Activated CD8-positive, alpha-beta T cell treated with anti-CD3 and anti-CD28 coated beads, Interleukin-2, amount 10 ng/mL, durations not matched to agents 7 days and 5 days (primary cell): ENCODE data around the gene VWA7. TPM values are rescaled to one million over a fixed set of nuclear protein-coding genes. Genes with fewer than 3 reads are reported as not detected.
A peak's percentile ranks its signal among the peaks of the same experiment; 100 is the strongest.

Source experiments
- ATAC-seq: fragments of 150-1000 bp; cut with Tn5 transposase; one replicate; pipeline ENCODE4 v1.10.0; 2021; ENCODE audit warnings: moderate library complexity
- CTCF ChIA-PET: fragments of 350-600 bp; sonication (Branson Sonifier 250); formaldehyde crosslinking; loops from one replicate; lab custom pipeline; 2021; ENCODE audit warnings: antibody characterized with exemption; lab: Charles Lee
- POLR2A ChIA-PET: fragments of 350-600 bp; sonication (Branson Sonifier 250); formaldehyde crosslinking; loops from one replicate; lab custom pipeline; 2021; ENCODE audit warnings: antibody characterized with exemption; lab: Charles Lee
- DNase-seq: peaks from one replicate; pipeline ENCODE4 v3.0.0-alpha.2; 2020
- H3K27ac Mint-ChIP-seq: one replicate; pipeline ENCODE4 v1.8.0; 2021; ENCODE audit warnings: mild to moderate bottlenecking, mixed read lengths
- H3K27me3 Mint-ChIP-seq: one replicate; pipeline ENCODE4 v1.8.0; 2021; ENCODE audit warnings: low read depth, mixed read lengths
- H3K36me3 Mint-ChIP-seq: one replicate; pipeline ENCODE4 v1.8.0; 2021; ENCODE audit warnings: low read depth, mixed read lengths
- H3K4me1 Mint-ChIP-seq: one replicate; pipeline ENCODE4 v1.8.0; 2021; ENCODE audit warnings: low read depth, mixed read lengths
- H3K4me3 Mint-ChIP-seq: one replicate; pipeline ENCODE4 v1.8.0; 2021; ENCODE audit warnings: mild to moderate bottlenecking, mixed read lengths
- H3K9me3 Mint-ChIP-seq: one replicate; pipeline ENCODE4 v1.8.0; 2022; ENCODE audit warnings: mixed read lengths; ENCODE audit not compliant: insufficient read depth
- total RNA-seq, 2 experiments: library from RNA; stranded (reverse); gene quantifications; one replicate each; pipeline ENCODE4 v1.2.3, GENCODE V29; 2021

The VWA7 gene
- total RNA-seq, 2 experiments from 2014 or later = 6.4 to 6.6 TPM

- ChIA-PET POLR2A (no interaction called here), CTCF (interaction anchor here (8.3 kb wide), 1 partner anchor 27 kb away, joined by 118 read pairs; the partner anchor contains the start of genes CLIC1 and MSH5)
- DNase-seq (no peak), ATAC-seq (no peak)
- Mint-ChIP-seq H3K36me3 (peaks cover 35% of the 10 kb centered on the region), H3K4me1 (peaks cover 36% of the 10 kb centered on the region), H3K27ac (no peak overlapping the region), H3K4me3 (no peak overlapping the region), H3K27me3 (no peaks in the 10 kb centered on the region), H3K9me3 (no peaks in the 10 kb centered on the region)
These were observed 11.6 kb downstream of the VWA7 start for GRCh38 chr6:31765559-31765909.

DNA sequence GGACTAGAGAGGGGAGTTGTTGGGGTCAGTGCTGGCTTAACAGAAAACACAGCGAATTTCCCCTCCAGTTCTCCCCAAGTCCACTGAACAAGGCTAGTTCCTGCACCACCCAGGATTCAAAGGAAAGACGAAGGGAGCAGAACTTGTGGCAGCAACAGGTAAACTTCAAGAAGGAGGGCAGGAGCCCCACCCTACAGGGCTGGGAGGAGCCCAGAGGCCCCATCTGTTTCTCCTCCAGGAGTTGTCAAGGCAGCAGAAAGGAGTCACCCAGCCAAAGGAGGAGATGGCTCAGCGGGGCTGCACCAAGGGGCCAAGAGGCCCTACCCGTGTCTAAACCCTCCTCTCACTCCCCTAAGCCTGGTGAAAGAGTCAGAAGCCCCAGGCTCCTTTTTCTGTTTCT lies 12.9 kb downstream of the VWA7 start:
- Mint-ChIP-seq H3K4me1 (peaks cover 26% of the 10 kb centered on the region), H3K9me3 (no peaks in the 10 kb centered on the region), H3K27ac (no peak overlapping the region), H3K27me3 (no peaks in the 10 kb centered on the region), H3K36me3 (peaks cover 40% of the 10 kb centered on the region), H3K4me3 (no peak overlapping the region)
- ChIA-PET CTCF (no interaction called here), POLR2A (interaction anchor here (0.6 to 1.2 kb wide), 2 partner anchors 9 to 80 kb away, joined by 3 to 4 read pairs; no protein-coding TSS in a partner anchor)
- DNase-seq (no peak), ATAC-seq (no peak)

- CTCF ChIA-PET = no interaction called here
- peak overlapping the region; percentile 61 for H3K27ac Mint-ChIP-seq
- peaks cover 20% of the 10 kb centered on the region for H3K4me1 Mint-ChIP-seq
- POLR2A ChIA-PET = no interaction called here
- no peaks in the 10 kb centered on the region for H3K9me3 Mint-ChIP-seq
- H3K27me3 Mint-ChIP-seq = no peaks in the 10 kb centered on the region
- DNase-seq (no peak), ATAC-seq (no peak)
- peaks cover 43% of the 10 kb centered on the region for H3K36me3 Mint-ChIP-seq
- H3K4me3 Mint-ChIP-seq = no peak overlapping the region
These were observed 13.5 kb downstream of the VWA7 start for GRCh38 chr6:31763619-31763940.

GRCh38 chr6:31762878-31763618 lies 14.1 kb downstream of the VWA7 start:
- DNase-seq (no peak), ATAC-seq (peak; percentile 44)
- H3K36me3 Mint-ChIP-seq = peaks cover 47% of the 10 kb centered on the region
- H3K27me3 Mint-ChIP-seq = no peaks in the 10 kb centered on the region
- H3K9me3 Mint-ChIP-seq = no peaks in the 10 kb centered on the region
- H3K4me1 Mint-ChIP-seq = peaks cover 15% of the 10 kb centered on the region
- ChIA-PET POLR2A (no interaction called here), CTCF (no interaction called here)
- H3K4me3 Mint-ChIP-seq = no peak overlapping the region
- peak overlapping the region; percentile 61 for H3K27ac Mint-ChIP-seq

- Mint-ChIP-seq H3K27ac (peak within 1 kb of the TSS; percentile 61), H3K36me3 (peaks cover 47% of the 10 kb centered on the region), H3K4me3 (no peak within 1 kb of the TSS), H3K9me3 (no peaks in the 10 kb centered on the region), H3K4me1 (peaks cover 12% of the 10 kb centered on the region), H3K27me3 (no peaks in the 10 kb centered on the region)
- ATAC-seq (no peak), DNase-seq (no peak)
- CTCF ChIA-PET = no interaction called here
- POLR2A ChIA-PET = no interaction called here
These were observed 14.8 kb downstream of the VWA7 start, which contains the start of gene SAPCD1 for GRCh38 chr6:31762356-31762755. TSS of gene SAPCD1 (plus strand) at chr6:31762656. CDS start at chr6:31763055, 399 bp downstream.

DNA sequence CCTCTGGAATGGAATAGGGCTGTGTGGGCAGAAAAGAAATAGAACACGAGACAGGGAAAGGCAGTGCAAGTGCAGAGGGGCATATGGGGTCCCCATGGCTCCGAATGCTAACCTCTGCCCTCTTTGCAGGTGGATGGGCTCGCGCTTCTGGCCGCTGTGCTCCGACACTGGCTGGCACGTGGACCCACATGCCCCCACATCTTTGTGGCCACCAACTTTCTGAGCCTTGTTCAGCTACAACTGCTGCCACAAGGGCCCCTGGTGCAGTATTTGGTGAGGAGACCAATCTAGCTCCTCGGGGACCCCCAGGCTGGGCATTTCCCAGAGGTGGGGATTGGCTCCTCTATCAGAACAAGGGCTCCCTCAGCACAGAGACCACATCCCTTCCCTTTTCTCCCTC lies 15.8 kb downstream of the VWA7 start:
- Mint-ChIP-seq H3K36me3 (peaks cover 47% of the 10 kb centered on the region), H3K4me3 (no peak overlapping the region), H3K27ac (no peak overlapping the region), H3K27me3 (no peaks in the 10 kb centered on the region), H3K4me1 (peaks cover 12% of the 10 kb centered on the region), H3K9me3 (no peaks in the 10 kb centered on the region)
- ATAC-seq (no peak), DNase-seq (no peak)
- POLR2A ChIA-PET = interaction anchor here (0.5 kb wide), 1 partner anchor 22 kb away, joined by 4 read pairs; no protein-coding TSS in a partner anchor
- CTCF ChIA-PET = interaction anchor here (1.4 to 4.6 kb wide), 2 partner anchors 8 to 69 kb away, joined by 4 to 25 read pairs; no protein-coding TSS in a partner anchor

DNA sequence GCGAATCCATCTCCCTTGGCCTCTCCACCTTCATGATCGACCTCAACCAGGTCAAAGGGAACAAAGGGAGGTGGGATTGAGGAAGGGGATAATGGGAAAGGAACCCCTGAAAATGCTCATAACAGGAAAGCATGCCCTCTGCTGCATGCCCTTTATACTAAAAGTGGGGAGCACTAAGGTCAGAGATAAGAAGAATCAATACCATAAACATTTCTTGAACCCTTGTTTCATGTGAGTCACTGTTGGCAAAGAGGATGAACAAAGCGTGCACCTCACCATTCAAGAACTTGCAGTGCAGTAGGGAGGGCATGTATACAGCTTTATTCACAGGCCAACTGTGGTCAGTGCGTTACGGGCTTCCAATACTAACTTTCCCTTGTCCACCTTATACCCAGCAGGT lies 16.3 kb downstream of the VWA7 start:
- Mint-ChIP-seq H3K4me1 (peaks cover 12% of the 10 kb centered on the region), H3K36me3 (peaks cover 47% of the 10 kb centered on the region), H3K4me3 (no peak overlapping the region), H3K27ac (peak overlapping the region; percentile 44), H3K27me3 (no peaks in the 10 kb centered on the region), H3K9me3 (no peaks in the 10 kb centered on the region)
- ATAC-seq (no peak), DNase-seq (no peak)
- ChIA-PET POLR2A (interaction anchor here (0.5 kb wide), 1 partner anchor 22 kb away, joined by 4 read pairs; no protein-coding TSS in a partner anchor), CTCF (interaction anchor here (1.4 to 4.6 kb wide), 2 partner anchors 9 to 70 kb away, joined by 4 to 25 read pairs; no protein-coding TSS in a partner anchor)

- POLR2A ChIA-PET = interaction anchor here (0.9 to 2.7 kb wide), 3 partner anchors 11 to 22 kb away, joined by 3 to 16 read pairs (median 5); partner anchors contain the start of genes CLIC1 and MSH5
- ATAC-seq (no peak), DNase-seq (no peak)
- H3K9me3 Mint-ChIP-seq = no peaks in the 10 kb centered on the region
- H3K27me3 Mint-ChIP-seq = no peaks in the 10 kb centered on the region
- H3K4me3 Mint-ChIP-seq = no peak overlapping the region
- H3K36me3 Mint-ChIP-seq = peaks cover 34% of the 10 kb centered on the region
- CTCF ChIA-PET = interaction anchor here (0.7 to 4.6 kb wide), 3 partner anchors 12 to 32 kb away, joined by 3 to 25 read pairs (median 9); partner anchors contain the start of gene MSH5
- H3K27ac Mint-ChIP-seq = no peak overlapping the region
- H3K4me1 Mint-ChIP-seq = peaks cover 5% of the 10 kb centered on the region
These were observed 18.8 kb downstream of the VWA7 start for GRCh38 chr6:31758281-31758680.

- ChIA-PET POLR2A (interaction anchor here (3.9 kb wide), 1 partner anchor 12 kb away, joined by 19 read pairs; the partner anchor contains the start of gene MSH5), CTCF (interaction anchor here (1.7 kb wide), 1 partner anchor 17 kb away, joined by 6 read pairs; no protein-coding TSS in a partner anchor)
- DNase-seq = no peak
- H3K4me1 Mint-ChIP-seq = no peaks in the 10 kb centered on the region
- no peak overlapping the region for H3K27ac Mint-ChIP-seq
- no peak overlapping the region for H3K4me3 Mint-ChIP-seq
- no peaks in the 10 kb centered on the region for H3K27me3 Mint-ChIP-seq
- ATAC-seq = no peak
- H3K9me3 Mint-ChIP-seq = no peaks in the 10 kb centered on the region
- H3K36me3 Mint-ChIP-seq = peaks cover 12% of the 10 kb centered on the region
These were observed 24.3 kb downstream of the VWA7 start for GRCh38 chr6:31752739-31753319.

GRCh38 chr6:31750411-31751022 lies 26.6 kb downstream of the VWA7 start:
- Mint-ChIP-seq H3K27me3 (no peaks in the 10 kb centered on the region), H3K36me3 (peaks cover 17% of the 10 kb centered on the region), H3K4me1 (no peaks in the 10 kb centered on the region), H3K9me3 (no peaks in the 10 kb centered on the region), H3K4me3 (no peak overlapping the region), H3K27ac (no peak overlapping the region)
- DNase-seq (no peak), ATAC-seq (no peak)
- ChIA-PET POLR2A (interaction anchor here (1.4 to 3.9 kb wide), 2 partner anchors 10 to 16 kb away, joined by 5 to 19 read pairs; partner anchors contain the start of gene MSH5), CTCF (interaction anchor here (0.9 kb wide), 1 partner anchor 19 kb away, joined by 3 read pairs; no protein-coding TSS in a partner anchor)

DNA sequence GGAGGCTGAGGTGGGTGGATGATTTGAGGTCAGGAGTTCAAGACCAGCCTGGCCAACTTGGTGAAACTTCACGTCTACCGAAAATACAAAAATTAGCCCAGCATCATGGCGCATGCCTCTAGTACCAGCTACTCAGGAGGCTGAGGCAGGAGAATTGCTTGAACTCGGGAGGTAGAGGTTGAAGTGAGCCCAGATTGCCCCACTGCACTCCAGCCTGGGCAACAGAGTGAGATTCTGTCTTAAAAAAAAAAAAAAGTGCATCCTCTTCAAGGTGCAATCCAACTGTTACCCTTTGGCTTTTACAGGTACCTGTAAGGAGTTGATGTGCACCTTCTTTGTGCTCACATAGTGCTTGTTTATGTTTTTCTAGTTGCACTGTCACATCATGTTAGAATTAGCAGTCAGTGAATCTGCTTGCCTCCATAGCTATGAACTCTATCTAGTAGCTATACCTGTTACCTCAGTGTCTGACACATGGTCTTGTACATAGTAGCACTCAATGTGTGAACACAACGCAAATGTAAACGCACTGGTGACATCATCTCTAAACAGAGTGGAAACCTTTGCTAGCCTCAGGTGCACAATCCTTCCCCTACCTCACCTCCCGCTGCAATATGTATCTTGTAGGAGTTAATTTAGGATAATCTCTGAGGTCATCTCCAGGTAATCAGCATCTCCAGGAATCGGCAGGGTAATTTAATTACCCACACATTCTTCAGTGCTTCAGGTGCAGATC lies 27.7 kb downstream of the VWA7 start:
- ATAC-seq (no peak), DNase-seq (no peak)
- H3K36me3 Mint-ChIP-seq = peaks cover 23% of the 10 kb centered on the region
- ChIA-PET CTCF (interaction anchor here (0.9 kb wide), 1 partner anchor 21 kb away, joined by 3 read pairs; no protein-coding TSS in a partner anchor), POLR2A (interaction anchor here (1.3 to 3.9 kb wide), 2 partner anchors 9 to 12 kb away, joined by 3 to 19 read pairs; partner anchors contain the start of gene MSH5)
- no peak overlapping the region for H3K27ac Mint-ChIP-seq
- H3K9me3 Mint-ChIP-seq = no peaks in the 10 kb centered on the region
- peaks cover 3% of the 10 kb centered on the region for H3K4me1 Mint-ChIP-seq
- no peaks in the 10 kb centered on the region for H3K27me3 Mint-ChIP-seq
- H3K4me3 Mint-ChIP-seq = no peak overlapping the region
